Motor neuron (in vitro differentiated cells): ENCODE measurements around the gene PALM. TPM values are rescaled to one million over a fixed set of nuclear protein-coding genes. Genes with fewer than 3 reads are reported as not detected.
"Not testable (repeated sequence)": the region's sequence is repeated elsewhere in the genome, so short reads cannot be mapped to it uniquely, and the experiment has no call there.

Experiments used
- ATAC-seq, 8 experiments: fragments of 200-7000 bp; cut with Tn5 transposase; replicated peaks in 6 of 8; 2 replicates each; pipeline ENCODE4 v1.8.0; 2021; ENCODE audit warnings: mild to moderate bottlenecking in 8 of 8, moderate library complexity in 8 of 8
- H3K27ac ChIP-seq, 2 donors: fragments of 250-450 bp; sonication (Bioruptor Pico); 2 replicates each; pipeline ENCODE4 v1.9.0; 2021; ENCODE audit warnings: antibody characterized with exemption in 2 of 2, mild to moderate bottlenecking in 2 of 2, moderate library complexity in 1 of 2
- H3K4me1 ChIP-seq, 2 donors: fragments of 250-450 bp; sonication (Bioruptor Pico); replicated peaks in 1 of 2; 2 replicates each; pipeline ENCODE4 v1.6.1; 2021; ENCODE audit warnings: antibody characterized with exemption in 2 of 2, mild to moderate bottlenecking in 2 of 2, moderate library complexity in 1 of 2
- H3K4me3 ChIP-seq, 5 donors: fragments of 250-450 bp; sonication (Bioruptor Pico); 2 replicates each; pipeline ENCODE4 v1.9.0; 2021; ENCODE audit warnings: antibody characterized with exemption in 5 of 5, mild to moderate bottlenecking in 5 of 5, moderate library complexity in 4 of 5
- WGBS, 10 experiments: fragments of 450-650 bp; shearing (Covaris generic); methylation state at CpG; one replicate each; pipeline ENCODE4 v1.0.0; 2022; 5-methylcytosine and 5-hydroxymethylcytosine counted together
- in situ Hi-C, 9 experiments: fragments of 400-800 bp; cut with MboI; loops; one replicate each; pipeline ENCODE4 v1.15.0; 2021; ENCODE audit warnings: low sequenced_read_pairs in 9 of 9, low pct_unique_long_range_greater_than_20kb in 2 of 9; ENCODE audit not compliant: unreplicated experiment in 9 of 9
- total RNA-seq, 8 experiments: library from RNA; unstranded; fragments of 300-600 nt; gene quantifications; 2 replicates each; pipeline versions ENCODE4 v1.2.3 to v1.2.4, GENCODE V29; 2022

The PALM gene
- total RNA-seq, 8 experiments from 2014 or later: 6.0 to 116 (median 70.4) TPM

DNA sequence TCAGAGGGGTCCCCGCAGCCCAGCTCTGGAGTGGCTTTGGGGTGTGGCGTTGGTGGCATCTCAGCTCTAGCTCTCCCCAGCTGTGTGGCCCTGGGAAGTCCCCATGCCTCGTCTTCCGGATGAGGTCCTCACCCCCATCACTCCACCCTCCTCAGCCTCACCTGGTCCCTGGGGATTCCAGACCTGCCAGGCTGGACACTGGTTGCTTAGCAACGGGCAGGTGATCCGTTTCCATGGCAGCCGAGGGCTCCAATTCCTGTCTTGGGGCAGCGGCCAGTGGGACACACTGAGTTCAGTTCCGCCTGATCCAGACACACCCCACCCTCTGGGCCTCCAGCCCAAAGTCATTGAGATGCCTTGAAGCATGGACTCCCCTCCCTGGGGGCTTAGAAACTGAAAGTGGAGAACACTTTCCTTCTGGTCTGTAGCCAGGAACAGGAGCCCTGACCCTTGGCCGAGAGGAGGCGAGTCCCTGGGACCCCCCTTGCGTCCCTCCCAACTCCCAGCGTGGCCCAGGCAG is 34.5 kb downstream of the PALM start:
- peak in 2 of 8 experiments; percentile 13 to 29 for ATAC-seq
- no peak overlapping the region for H3K27ac ChIP-seq
- in situ Hi-C loops: loop anchor here in 2 of 9 experiments (25.0 kb wide), 1 partner anchor 156 kb away; the partner anchor contains the start of gene HCN2 (in 2 of the 2)
- H3K4me1 ChIP-seq: no peaks in the 10 kb centered on the region
- WGBS, 10 experiments: 53 to 100% (median 80%) methylated on average over 1 to 8 of the region's 13 CpGs; no CpG with 5 or more reads in 5 of the 10 experiments
- H3K4me3 ChIP-seq: no peak overlapping the region

DNA sequence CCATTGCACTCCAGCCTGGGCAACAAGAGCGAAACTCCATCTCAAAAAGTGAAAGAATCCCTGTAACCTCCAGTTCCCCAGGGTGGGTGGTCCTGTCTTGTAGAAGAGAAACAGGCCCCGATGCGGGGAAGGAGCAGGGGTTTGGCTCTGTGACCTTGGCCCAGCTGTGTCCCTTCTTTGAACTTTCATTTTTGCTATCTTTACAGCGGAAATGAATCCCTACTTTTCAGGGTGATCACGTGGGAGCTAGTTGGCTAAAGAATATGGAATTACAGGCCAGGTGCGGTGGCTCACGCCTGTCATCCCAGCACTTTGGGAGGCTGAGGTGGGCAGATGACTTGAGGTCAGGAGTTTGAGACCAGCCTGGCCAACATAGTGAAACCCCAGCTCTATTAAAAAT is 36.4 kb downstream of the PALM start:
- ATAC-seq, H3K27ac ChIP-seq, H3K4me3 ChIP-seq, H3K4me1 ChIP-seq: not testable (repeated sequence)
- in situ Hi-C loops: loop anchor here in 2 of 9 experiments (25.0 kb wide), 1 partner anchor 158 kb away; the partner anchor contains the start of gene HCN2 (in 2 of the 2)
- 0 to 100% (median 78%) methylated on average over 1 to 6 of the region's 7 CpGs; no CpG with 5 or more reads in 2 of the 10 experiments for WGBS, 10 experiments

DNA sequence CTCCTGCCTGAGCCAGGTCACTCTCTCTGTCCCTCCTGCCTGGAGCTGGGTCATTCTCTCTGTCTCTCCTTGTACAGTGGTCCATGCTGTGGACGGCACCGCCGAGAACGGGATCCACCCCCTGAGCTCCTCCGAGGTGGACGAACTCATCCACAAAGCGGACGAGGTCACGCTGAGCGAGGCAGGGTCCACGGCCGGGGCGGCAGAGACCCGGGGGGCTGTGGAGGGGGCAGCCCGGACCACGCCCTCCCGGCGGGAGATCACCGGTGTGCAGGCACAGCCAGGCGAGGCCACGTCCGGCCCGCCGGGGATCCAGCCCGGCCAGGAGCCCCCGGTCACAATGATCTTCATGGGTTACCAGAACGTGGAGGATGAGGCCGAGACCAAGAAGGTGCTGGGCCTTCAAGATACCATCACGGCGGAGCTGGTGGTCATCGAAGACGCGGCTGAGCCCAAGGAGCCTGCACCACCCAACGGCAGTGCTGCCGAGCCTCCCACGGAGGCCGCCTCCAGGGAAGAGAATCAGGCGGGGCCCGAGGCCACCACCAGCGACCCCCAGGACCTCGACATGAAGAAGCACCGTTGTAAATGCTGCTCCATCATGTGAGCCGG is 37.6 kb downstream of the PALM start:
- WGBS, 10 experiments: 85 to 100% (median 97%) methylated on average over 1 to 6 of the region's 43 CpGs; no CpG with 5 or more reads in 5 of the 10 experiments
- Histone ChIP-seq H3K4me3 (no peak overlapping the region), H3K27ac (no peak overlapping the region), H3K4me1 (peaks cover 0 to 5% of the 10 kb centered on the region in 2 donors)
- ATAC-seq: no peak
- in situ Hi-C loops: loop anchor here in 2 of 9 experiments (25.0 kb wide), 1 partner anchor 159 kb away; the partner anchor contains the start of gene HCN2 (in 2 of the 2)

DNA sequence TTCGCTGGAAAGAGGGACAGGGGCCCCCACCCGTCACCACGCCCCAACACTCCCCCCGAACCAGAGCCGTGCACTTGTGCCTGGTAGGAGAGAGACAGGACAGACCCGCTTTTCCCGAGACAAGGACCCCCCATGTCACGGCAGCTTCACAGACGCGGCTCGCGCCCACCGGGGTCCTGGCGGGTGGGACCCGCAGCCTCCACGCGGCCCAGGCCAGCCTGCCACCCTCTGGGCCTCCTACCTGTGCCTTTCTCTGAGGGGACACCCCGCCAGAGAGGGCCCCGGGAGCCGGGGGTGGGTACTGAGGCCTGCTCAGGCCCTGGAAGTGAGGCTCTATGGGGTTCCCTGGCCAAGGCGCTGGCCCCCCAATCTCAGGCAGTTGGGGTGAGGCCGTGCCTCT is 38.2 kb downstream of the PALM start:
- WGBS, 10 experiments: 100% methylated on average over 1 to 3 of the region's 22 CpGs; no CpG with 5 or more reads in 8 of the 10 experiments
- Histone ChIP-seq H3K4me3 (no peak overlapping the region), H3K4me1 (peaks cover 0 to 7% of the 10 kb centered on the region in 2 donors), H3K27ac (no peak overlapping the region)
- in situ Hi-C loops: loop anchor here in 2 of 9 experiments (25.0 kb wide), 1 partner anchor 160 kb away; the partner anchor contains the start of gene HCN2 (in 2 of the 2)
- ATAC-seq: peak in 2 of 8 experiments; percentile 1 to 4

DNA sequence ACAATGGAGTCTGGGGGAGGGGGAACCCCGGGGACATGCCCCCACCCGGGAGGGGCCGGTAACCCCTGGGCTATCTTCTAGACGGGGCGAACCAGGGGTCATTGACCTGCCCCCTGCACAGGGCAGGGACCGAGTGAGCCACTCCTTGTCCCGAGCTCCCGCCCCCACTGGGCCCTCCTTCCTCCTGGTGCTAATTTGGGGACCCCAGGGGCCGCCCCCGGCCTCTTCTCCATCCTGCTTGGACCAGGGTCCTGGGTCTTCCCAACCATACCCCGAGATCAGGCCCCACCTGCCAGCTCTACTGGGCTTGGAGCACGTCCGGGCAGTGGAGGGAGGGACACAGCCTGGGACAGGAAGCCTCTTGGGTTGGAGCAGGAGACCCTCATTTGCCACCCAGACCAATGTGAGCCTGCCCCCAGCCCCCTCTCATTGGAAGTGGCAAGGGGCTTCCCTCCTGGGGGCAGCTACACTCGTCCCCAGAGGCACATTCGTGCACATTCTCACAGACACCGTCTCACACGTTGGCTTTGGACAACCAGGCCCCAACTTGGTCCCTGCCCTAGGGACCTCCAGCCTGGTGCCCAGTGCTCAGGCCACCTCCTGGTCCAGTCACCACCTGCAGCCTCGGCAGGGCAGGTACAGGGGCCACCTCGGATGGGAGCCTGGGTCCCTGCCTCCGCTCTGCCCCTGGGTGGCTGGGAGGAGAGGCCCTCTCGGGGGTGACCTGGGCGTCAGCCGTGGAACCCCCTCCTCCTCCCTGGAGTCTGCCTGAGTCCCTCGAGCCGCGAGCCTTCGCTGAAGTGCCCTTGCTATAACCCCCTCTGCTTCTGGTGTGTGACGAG is 38.9 kb downstream of the PALM start:
- ATAC-seq: peak in 1 of 8 experiments; percentile 3
- H3K4me3 ChIP-seq: no peak overlapping the region
- no peak overlapping the region for H3K27ac ChIP-seq
- WGBS, 10 experiments: 80 to 100% (median 100%) methylated on average over 1 to 4 of the region's 28 CpGs; no CpG with 5 or more reads in 4 of the 10 experiments
- peaks cover 0 to 7% of the 10 kb centered on the region in 2 donors for H3K4me1 ChIP-seq
- in situ Hi-C loops: loop anchor here in 2 of 9 experiments (25.0 kb wide), 1 partner anchor 160 kb away; the partner anchor contains the start of gene HCN2 (in 2 of the 2)

DNA sequence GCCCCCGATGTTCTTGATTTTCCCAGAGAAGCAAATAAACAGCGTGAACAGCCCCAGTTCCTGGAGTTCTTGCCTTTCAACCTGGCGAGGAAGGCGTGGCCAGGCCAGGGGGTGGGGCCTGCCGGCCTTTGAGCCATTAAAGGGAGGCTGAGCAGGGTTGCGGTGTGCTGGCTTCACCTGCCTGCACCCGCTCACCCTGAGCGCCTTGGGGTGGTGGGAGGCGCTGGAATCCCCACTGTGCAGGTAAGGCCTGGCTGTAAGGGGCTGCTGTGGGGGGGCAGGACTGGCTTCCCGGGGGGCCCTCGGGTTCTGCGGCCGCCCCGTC is 39.5 kb downstream of the PALM start:
- ATAC-seq: no peak
- Histone ChIP-seq H3K27ac (no peak overlapping the region), H3K4me3 (no peak overlapping the region), H3K4me1 (peaks cover 2 to 13% of the 10 kb centered on the region in 2 donors)
- in situ Hi-C loops: loop anchor here in 2 of 9 experiments (25.0 kb wide), 1 partner anchor 161 kb away; the partner anchor contains the start of gene HCN2 (in 2 of the 2)
- 60 to 83% methylated on average over 1 to 2 of the region's 14 CpGs; no CpG with 5 or more reads in 8 of the 10 experiments for WGBS, 10 experiments

DNA sequence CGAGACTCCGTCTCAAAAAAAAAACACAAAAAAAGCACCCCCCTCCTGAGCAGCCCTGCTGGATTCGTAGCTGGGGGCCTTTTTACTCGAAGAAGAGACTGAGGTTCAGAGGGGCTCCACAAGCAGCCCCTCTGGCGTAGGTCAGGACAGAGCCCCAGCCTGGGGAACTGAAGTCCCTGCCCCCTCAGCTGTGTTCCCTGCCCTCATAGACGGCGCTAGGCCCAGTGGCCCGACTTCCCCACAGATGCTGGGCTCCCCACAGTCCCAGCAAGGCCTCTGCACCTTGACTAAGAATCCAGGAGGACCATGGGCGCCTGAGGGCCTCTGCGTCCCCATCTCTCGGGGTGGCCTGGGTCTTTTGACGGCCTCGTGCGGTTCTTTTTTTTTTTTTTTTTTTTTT is 41.1 kb downstream of the PALM start:
- ATAC-seq: no peak
- no peak overlapping the region for H3K27ac ChIP-seq
- H3K4me3 ChIP-seq: no peak overlapping the region
- in situ Hi-C loops: loop anchor here in 4 of 9 experiments (25.0 kb wide), 3 partner anchors 88 to 163 kb away; partner anchors contain the start of genes HCN2 (in 2 of the 4), KISS1R (in 1 of the 4), R3HDM4 (in 1 of the 4) and RNF126 (in 1 of the 4)
- peaks cover 7 to 19% of the 10 kb centered on the region in 2 donors for H3K4me1 ChIP-seq
- WGBS, 10 experiments: 64 to 94% (median 80%) methylated on average over 2 to 7 of the region's 14 CpGs; no CpG with 5 or more reads in 5 of the 10 experiments

DNA sequence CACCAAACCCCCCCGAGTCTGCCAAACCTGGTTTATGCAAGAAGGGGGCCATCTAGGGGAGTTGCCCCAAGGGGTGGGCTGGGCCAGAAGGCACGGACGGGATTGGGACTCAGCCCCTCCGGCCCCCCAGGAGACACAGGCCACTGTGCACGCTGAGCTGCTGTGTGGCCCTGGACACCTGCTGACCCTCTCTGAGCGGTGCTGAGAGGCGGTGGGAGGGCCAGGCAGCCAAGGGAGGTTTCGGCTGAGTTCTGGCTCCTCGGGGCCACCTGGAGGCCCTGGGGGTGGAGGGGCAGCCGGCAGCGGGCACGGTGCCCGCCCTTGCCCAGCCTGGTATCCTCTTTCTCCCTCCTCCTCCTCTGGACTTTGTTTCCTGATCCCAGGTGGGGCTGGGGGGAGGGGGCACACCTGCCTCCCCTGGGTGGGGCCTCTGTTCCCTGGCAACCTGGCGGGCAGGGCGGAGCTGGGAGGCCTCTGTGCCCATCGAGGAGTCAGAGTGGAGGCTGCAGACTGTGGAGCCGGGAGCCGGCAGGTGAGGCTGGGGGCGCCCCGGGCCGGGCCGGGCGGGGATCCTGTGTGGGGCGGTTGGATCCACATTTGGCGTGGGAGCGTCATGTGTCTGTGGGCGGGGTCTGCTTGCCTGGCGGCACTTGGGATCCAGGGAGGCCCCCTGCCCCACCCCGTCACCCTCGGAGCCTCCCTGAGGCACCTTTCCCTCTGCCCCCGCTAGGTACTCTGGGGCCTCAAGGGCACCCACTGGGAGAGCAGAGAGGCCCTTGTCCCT is 42.1 kb downstream of the PALM start, which contains the start of gene MISP:
Gene MISP (plus strand): TSS at position 473 of the 784 bp plus-strand sequence. CDS start 5,835 bp downstream, outside the sequence.
- Histone ChIP-seq H3K27ac (no peak within 1 kb of the TSS), H3K4me3 (no peak within 1 kb of the TSS), H3K4me1 (peaks cover 7 to 19% of the 10 kb centered on the region in 2 donors)
- peak in 6 of 8 experiments; percentile 1 to 20 (median 6) for ATAC-seq
- in situ Hi-C loops: loop anchor here in 2 of 9 experiments (25.0 kb wide), 2 partner anchors 89 to 161 kb away; partner anchors contain the start of genes KISS1R (in 1 of the 2), R3HDM4 (in 1 of the 2) and RNF126 (in 1 of the 2)
- no CpG with 5 or more reads among the region's 31 CpGs for WGBS, 10 experiments

DNA sequence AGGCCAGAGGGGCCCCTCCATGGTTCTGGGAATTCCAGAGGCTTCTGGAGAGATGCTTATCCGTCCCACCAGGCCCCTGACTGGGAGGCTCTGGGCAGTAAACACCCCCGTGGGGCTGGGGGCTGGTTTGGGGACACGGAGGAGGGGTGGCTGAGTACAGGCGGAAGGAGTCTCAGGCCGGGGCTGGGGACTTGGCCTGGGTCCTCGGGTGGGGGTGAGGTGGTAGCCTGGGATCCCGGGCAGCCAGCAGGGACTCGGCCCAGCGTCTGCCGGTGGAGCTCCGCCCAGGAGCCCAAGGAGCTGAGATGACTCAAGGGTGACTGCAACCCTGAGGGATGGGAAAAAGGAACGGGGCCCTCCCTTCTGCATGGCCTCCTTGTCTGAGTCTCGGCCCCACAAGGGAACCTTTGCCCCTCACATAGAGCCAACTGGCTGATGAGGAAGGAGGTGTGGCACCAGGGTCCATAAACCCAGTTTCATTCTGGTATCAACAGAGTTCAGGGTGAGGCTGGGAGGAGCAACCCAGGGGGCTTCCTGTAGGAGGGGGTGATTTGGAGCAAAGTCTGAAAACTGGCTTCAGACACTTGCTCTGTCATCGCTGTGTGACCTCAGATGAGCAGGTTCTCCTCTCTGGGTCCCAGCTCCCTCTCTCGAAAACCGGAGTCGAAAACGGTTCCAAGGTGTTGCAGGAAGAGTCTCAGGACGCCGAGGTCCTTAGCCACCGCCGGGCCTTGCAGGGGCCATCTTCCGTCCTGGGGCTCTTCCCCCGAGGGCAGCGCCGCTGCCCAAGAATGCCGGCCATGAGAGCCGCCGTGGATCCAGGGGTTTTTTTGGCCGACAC is 43.0 kb downstream of the PALM start:
- H3K27ac ChIP-seq: no peak overlapping the region
- ATAC-seq: peak in 6 of 8 experiments; percentile 12 to 52 (median 40)
- in situ Hi-C loops: loop anchor here in 2 of 9 experiments (25.0 kb wide), 2 partner anchors 89 to 161 kb away; partner anchors contain the start of genes KISS1R (in 1 of the 2), R3HDM4 (in 1 of the 2) and RNF126 (in 1 of the 2)
- WGBS, 10 experiments: 60 to 100% (median 92%) methylated on average over 1 to 17 of the region's 30 CpGs; no CpG with 5 or more reads in 4 of the 10 experiments
- no peak overlapping the region for H3K4me3 ChIP-seq
- H3K4me1 ChIP-seq: peaks cover 7 to 19% of the 10 kb centered on the region in 2 donors

DNA sequence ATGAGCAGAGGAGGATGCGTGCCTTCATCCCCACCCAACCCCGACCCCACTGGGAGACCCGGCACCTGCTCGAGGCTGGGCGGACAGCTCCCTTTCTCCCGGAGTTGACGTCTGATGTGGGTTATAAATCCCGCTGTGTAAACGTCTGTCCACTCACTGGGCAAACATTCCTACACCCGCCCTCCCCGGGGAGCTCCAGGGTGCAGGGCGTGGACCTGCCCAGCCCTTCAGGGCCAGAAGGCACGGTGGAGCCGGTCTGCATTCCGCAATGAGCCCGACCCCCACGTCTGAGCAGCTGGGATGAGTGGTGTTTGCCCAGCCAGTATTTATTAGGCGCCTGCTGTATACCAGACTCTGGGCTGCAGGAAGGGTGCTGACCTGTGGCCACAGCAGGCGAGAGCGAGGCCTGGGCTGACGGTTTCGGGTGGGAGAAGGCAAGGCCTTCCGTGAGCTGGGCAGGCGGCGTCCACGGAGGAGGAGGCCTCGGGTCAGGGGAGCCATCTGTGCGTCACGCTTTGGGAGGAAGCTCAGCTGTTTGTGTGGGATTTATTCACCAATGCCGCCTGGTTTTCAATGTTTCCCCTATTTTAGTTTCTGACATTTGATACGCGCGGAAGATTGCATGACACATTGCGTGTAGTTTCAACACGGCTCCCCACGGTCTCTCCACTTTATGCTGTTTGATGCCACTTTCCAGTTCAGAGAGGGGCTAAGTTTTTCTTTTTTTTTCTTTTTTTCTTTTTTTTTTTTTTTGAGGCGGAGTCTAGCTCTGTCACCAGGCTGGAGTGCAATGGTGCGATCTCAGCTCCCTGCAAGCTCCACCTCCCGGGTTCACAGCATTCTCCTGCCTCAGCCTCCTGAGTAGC is 44.1 kb downstream of the PALM start:
- 7 to 61% (median 39%) methylated on average over 1 to 16 of the region's 39 CpGs; no CpG with 5 or more reads in 2 of the 10 experiments for WGBS, 10 experiments
- peak; percentile 62 to 86 (median 68) for ATAC-seq
- Histone ChIP-seq H3K4me3 (no peak overlapping the region), H3K4me1 (peaks cover 7 to 19% of the 10 kb centered on the region in 2 donors), H3K27ac (peak overlapping the region; percentile 42 to 49)
- in situ Hi-C loops: loop anchor here in 2 of 9 experiments (25.0 kb wide), 2 partner anchors 91 to 159 kb away; partner anchors contain the start of genes KISS1R (in 1 of the 2), R3HDM4 (in 1 of the 2) and RNF126 (in 1 of the 2)
